Measurements from ENCODE around the gene TBX18.

TBX18 gene

GRCh38 chr6:84766799-84767525 lies 2.6 kb upstream of the TBX18 start:
- Histone ChIP-seq H3K9me2 (replicated peaks; ENCODE audit: control insufficient read depth, low read length) (no peaks in the 10 kb centered on the region), H3K4me3 (ENCODE audit: low read length) (no peak overlapping the region), H3K4me2 (ENCODE audit: low read length) (no peak overlapping the region), H3K36me3 (ENCODE audit: control insufficient read depth, low read length) (no peaks in the 10 kb centered on the region), H3F3A (ENCODE audit: control insufficient read depth, insufficient read depth) (no peaks in the 10 kb centered on the region), H3K9me3 (ENCODE audit: control insufficient read depth, insufficient read depth, low read length) (no peaks in the 10 kb centered on the region; the same call in 1 of the 2 replicates), H3K79me2 (ENCODE audit: control insufficient read depth, low read length) (no peaks in the 10 kb centered on the region), H3K27ac (ENCODE audit: low read depth, low read length) (no peak overlapping the region), H3K4me1 (ENCODE audit: control insufficient read depth, low read length) (no peaks in the 10 kb centered on the region), H4K20me1 (ENCODE audit: control insufficient read depth, insufficient read depth, low read depth, low read length) (no peaks in the 10 kb centered on the region), H3K27me3 (ENCODE audit: control insufficient read depth, low read length) (no peaks in the 10 kb centered on the region)
- TF ChIP-seq EZH2phosphoT487 (IDR thresholded peaks at IDR 0.05; ENCODE audit: borderline replicate concordance, low read length) (no peak), CTCF (IDR thresholded peaks at IDR 0.05; ENCODE audit: low read depth, low read length, poor library complexity, severe bottlenecking) (no peak)

GRCh38 chr6:84766118-84766798 lies 1.9 kb upstream of the TBX18 start:
- H3K4me1 ChIP-seq (ENCODE audit: control insufficient read depth, low read length) = no peaks in the 10 kb centered on the region
- H3K36me3 ChIP-seq (ENCODE audit: control insufficient read depth, low read length) = no peaks in the 10 kb centered on the region
- H3K27me3 ChIP-seq (ENCODE audit: control insufficient read depth, low read length) = no peaks in the 10 kb centered on the region
- no peaks in the 10 kb centered on the region for H3K79me2 ChIP-seq (ENCODE audit: control insufficient read depth, low read length)
- H3F3A ChIP-seq (ENCODE audit: control insufficient read depth, insufficient read depth) = no peaks in the 10 kb centered on the region
- H3K27ac ChIP-seq (ENCODE audit: low read depth, low read length) = no peak overlapping the region
- no peaks in the 10 kb centered on the region for H4K20me1 ChIP-seq (ENCODE audit: control insufficient read depth, insufficient read depth, low read depth, low read length)
- H3K4me2 ChIP-seq (ENCODE audit: low read length) = no peak overlapping the region
- TF ChIP-seq EZH2phosphoT487 (IDR thresholded peaks at IDR 0.05; ENCODE audit: borderline replicate concordance, low read length) (no peak), CTCF (IDR thresholded peaks at IDR 0.05; ENCODE audit: low read depth, low read length, poor library complexity, severe bottlenecking) (no peak)
- no peaks in the 10 kb centered on the region; the same call in 1 of the 2 replicates for H3K9me3 ChIP-seq (ENCODE audit: control insufficient read depth, insufficient read depth, low read length)
- no peaks in the 10 kb centered on the region for H3K9me2 ChIP-seq (replicated peaks; ENCODE audit: control insufficient read depth, low read length)
- H3K4me3 ChIP-seq (ENCODE audit: low read length) = no peak overlapping the region

GRCh38 chr6:84763886-84764331 lies 489 bp downstream of the TBX18 start:
- H3K4me1 ChIP-seq (ENCODE audit: control insufficient read depth, low read length) = no peaks in the 10 kb centered on the region
- H3K27me3 ChIP-seq (ENCODE audit: control insufficient read depth, low read length) = no peaks in the 10 kb centered on the region
- H3K36me3 ChIP-seq (ENCODE audit: control insufficient read depth, low read length) = no peaks in the 10 kb centered on the region
- no peaks in the 10 kb centered on the region for H3F3A ChIP-seq (ENCODE audit: control insufficient read depth, insufficient read depth)
- H3K9me3 ChIP-seq (ENCODE audit: control insufficient read depth, insufficient read depth, low read length) = no peaks in the 10 kb centered on the region; the same call in 1 of the 2 replicates
- H3K79me2 ChIP-seq (ENCODE audit: control insufficient read depth, low read length) = no peaks in the 10 kb centered on the region
- no peak overlapping the region for H3K4me2 ChIP-seq (ENCODE audit: low read length)
- no peak overlapping the region for H3K27ac ChIP-seq (ENCODE audit: low read depth, low read length)
- no peak for TF ChIP-seq EZH2phosphoT487 (IDR thresholded peaks at IDR 0.05; ENCODE audit: borderline replicate concordance, low read length)
- no peak for TF ChIP-seq CTCF (IDR thresholded peaks at IDR 0.05; ENCODE audit: low read depth, low read length, poor library complexity, severe bottlenecking)
- H4K20me1 ChIP-seq (ENCODE audit: control insufficient read depth, insufficient read depth, low read depth, low read length) = no peaks in the 10 kb centered on the region
- no peak overlapping the region for H3K4me3 ChIP-seq (ENCODE audit: low read length)
- H3K9me2 ChIP-seq (replicated peaks; ENCODE audit: control insufficient read depth, low read length) = no peaks in the 10 kb centered on the region
